ENCODE results near the gene FAM163A. TPM values are rescaled to one million over a fixed set of nuclear protein-coding genes. Genes with fewer than 3 reads are reported as not detected.

The FAM163A gene
- total RNA-seq, 2 donors from 2014 or later = not detected

DNA sequence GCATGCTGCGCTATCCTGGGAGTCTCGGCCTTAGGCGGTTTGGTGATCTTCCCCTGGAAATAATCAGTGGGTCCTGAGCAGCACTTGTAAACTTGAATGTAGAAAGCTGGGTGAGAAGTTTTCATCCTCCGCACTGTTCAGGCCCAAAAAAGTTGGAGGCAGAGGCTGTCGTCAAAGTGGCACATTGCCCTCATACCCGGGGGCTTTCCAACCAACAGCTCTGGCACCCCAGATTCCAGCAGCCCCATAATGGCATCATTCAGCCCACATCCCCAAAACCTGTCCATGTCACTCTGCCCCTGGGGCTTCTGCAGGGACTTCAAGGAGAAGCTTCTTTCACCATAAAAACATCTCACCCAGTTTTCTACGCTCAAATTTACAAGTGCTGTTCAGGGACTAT lies 75.2 kb downstream of the FAM163A start:
- DNase-seq (ENCODE audit: low spot score) (no peak), ATAC-seq (no peak)
- H3K9me3 Mint-ChIP-seq = no peaks in the 10 kb centered on the region
- peaks cover 14 to 15% of the 10 kb centered on the region in 2 donors for H3K4me1 Mint-ChIP-seq (ENCODE audit: low read depth in 2 of 2)
- no peak overlapping the region for H3K27ac Mint-ChIP-seq
- H3K36me3 Mint-ChIP-seq = no peaks in the 10 kb centered on the region
- peaks cover 0 to 13% of the 10 kb centered on the region in 2 donors for H3K27me3 Mint-ChIP-seq
- H3K4me3 Mint-ChIP-seq = no peak overlapping the region

DNA sequence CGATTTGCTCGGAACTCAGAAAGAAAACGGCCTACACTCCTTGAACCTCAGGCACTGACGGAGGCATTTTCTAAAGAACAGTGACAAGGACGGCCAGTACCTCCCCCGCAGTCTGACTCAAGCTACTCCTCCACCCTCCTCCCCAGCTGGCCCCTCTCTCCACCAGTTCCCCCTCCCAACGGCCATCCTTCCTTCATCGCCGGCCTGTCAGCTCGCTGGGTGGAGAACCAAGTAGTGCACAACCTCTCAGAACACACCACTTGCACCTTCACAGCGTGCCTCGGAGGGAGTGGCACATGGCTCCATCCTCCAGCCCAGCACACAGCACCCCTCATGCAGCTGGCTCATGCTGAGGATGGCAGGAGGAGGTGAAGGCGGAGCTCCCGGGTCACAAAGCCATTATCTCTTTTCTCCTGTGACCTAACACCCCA lies 75.7 kb downstream of the FAM163A start:
- no peak overlapping the region for H3K27ac Mint-ChIP-seq

DNA sequence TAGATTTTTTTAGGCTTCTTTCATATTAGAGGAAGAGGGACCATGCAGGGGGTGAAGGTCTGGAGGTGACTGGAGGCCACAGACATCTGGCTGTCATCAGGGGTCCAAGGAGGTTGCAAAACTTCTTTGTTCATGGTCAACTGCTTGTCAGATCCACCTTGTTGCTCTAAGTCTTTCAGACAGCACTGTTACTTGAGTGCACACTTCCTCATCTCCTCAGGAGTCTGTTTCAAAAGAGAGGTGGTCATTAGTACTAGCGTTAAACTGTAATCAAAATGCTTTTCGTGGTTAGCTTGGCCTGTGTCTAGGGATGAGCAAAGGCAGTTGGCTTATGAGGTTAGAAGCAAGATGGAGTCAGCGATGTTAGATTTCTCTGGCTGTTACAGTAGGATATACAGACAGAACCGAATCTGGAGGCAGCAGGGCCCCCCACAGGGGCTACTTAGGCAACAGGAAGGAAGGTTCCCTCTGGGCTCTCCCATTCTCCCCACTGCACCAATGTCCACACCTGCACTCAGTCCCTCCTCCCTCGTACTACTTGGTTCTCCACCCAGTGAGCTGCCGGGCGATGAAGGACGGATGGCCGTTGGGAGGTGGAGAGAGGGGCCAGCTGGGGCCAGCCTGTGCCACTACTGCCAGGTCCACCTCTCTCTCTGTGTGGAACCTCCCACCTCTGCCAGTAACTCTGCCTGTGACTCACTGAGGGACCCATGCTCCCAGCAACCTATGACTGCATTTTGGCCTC lies 77.3 kb downstream of the FAM163A start:
- H3K4me3 Mint-ChIP-seq = no peak overlapping the region
- DNase-seq (ENCODE audit: low spot score) (no peak), ATAC-seq (no peak)
- no peak overlapping the region for H3K27ac Mint-ChIP-seq
- H3K9me3 Mint-ChIP-seq = no peaks in the 10 kb centered on the region
- H3K4me1 Mint-ChIP-seq (ENCODE audit: low read depth in 2 of 2) = peaks cover 3 to 4% of the 10 kb centered on the region in 2 donors
- no peaks in the 10 kb centered on the region for H3K36me3 Mint-ChIP-seq
- peaks cover 0 to 13% of the 10 kb centered on the region in 2 donors for H3K27me3 Mint-ChIP-seq

More for the DNA sequence above, 75.7 kb downstream of the FAM163A start:
- Mint-ChIP-seq H3K36me3 (no peaks in the 10 kb centered on the region), H3K4me3 (no peak overlapping the region), H3K27me3 (peaks cover 0 to 13% of the 10 kb centered on the region in 2 donors), H3K9me3 (no peaks in the 10 kb centered on the region), H3K4me1 (ENCODE audit: low read depth in 2 of 2) (peaks cover 14 to 15% of the 10 kb centered on the region in 2 donors)
- no peak for ATAC-seq
- no peak for DNase-seq (ENCODE audit: low spot score)

DNA sequence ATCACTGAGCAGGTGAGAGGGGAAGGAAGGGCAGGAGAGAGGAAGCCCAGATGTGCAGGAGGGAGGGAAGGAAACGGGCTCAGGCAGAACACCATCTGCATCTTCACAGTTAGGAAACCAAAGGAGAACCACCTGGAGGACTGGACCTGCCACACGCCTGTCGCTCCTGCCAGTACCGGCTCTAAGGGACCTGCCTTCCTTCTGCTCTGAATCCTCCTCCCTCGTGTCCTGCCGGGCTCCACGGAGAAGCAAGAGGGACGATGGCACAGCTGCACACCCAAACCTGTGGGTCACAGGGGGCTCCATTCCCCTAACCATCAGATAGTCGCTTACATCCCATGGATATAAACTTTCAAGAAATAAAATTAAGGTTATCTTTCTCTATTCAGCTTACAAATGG lies 78.4 kb downstream of the FAM163A start:
- no peaks in the 10 kb centered on the region for H3K9me3 Mint-ChIP-seq
- peaks cover under 1 to 5% of the 10 kb centered on the region in 2 donors for H3K27me3 Mint-ChIP-seq
- ATAC-seq (no peak), DNase-seq (ENCODE audit: low spot score) (peak; percentile 28)
- H3K4me1 Mint-ChIP-seq (ENCODE audit: low read depth in 2 of 2) = no peaks in the 10 kb centered on the region
- no peak overlapping the region for H3K27ac Mint-ChIP-seq
- H3K36me3 Mint-ChIP-seq = no peaks in the 10 kb centered on the region
- H3K4me3 Mint-ChIP-seq = no peak overlapping the region

DNA sequence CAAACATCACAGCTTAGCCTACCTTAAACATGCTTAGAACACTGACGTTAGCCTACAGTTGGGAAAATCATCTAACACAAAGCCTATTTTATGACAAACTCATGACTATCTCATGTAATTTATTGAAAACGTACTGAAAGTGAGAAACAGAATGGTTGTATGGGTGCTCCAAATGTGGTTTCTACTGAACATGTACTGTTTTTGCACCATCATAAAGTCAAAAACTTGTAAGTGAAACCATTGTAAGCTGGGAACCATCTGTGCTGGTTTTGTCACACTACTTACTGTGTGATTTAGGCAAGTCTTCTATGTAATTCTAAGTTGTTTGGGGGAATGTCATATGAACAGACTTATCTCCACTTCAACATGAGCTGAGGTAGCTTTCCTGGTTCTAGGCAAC lies 79.0 kb downstream of the FAM163A start:
- no peak for ATAC-seq
- Mint-ChIP-seq H3K27me3 (peaks cover 5 to 6% of the 10 kb centered on the region in 2 donors), H3K27ac (no peak overlapping the region), H3K4me1 (ENCODE audit: low read depth in 2 of 2) (peaks cover 3 to 5% of the 10 kb centered on the region in 2 donors), H3K36me3 (no peaks in the 10 kb centered on the region), H3K4me3 (no peak overlapping the region), H3K9me3 (no peaks in the 10 kb centered on the region)
- DNase-seq (ENCODE audit: low spot score) = no peak

DNA sequence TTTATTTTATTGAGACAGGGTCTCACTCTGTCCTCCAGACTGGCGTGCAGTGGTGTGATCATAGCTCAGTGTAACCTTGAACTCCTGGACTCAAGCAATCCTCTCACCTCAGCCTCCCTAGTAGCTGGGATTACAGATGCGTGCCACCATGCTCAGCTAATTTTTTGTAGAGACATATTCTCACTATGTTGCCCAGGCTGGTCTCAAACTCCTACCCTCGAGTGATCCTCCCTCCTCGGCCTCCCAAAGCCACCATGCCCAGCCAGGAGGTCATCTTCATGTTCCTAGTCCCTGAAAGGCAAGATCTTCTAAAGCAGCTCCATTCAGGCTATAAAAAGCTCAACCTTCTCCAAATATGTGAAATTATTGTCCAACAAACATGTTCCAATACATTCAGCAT lies 80.6 kb downstream of the FAM163A start:
- peaks cover 3 to 5% of the 10 kb centered on the region in 2 donors for H3K4me1 Mint-ChIP-seq (ENCODE audit: low read depth in 2 of 2)
- ATAC-seq = no peak
- H3K27ac Mint-ChIP-seq = no peak overlapping the region
- H3K9me3 Mint-ChIP-seq = no peaks in the 10 kb centered on the region
- no peak overlapping the region for H3K4me3 Mint-ChIP-seq
- no peaks in the 10 kb centered on the region for H3K36me3 Mint-ChIP-seq
- peaks cover 0 to 7% of the 10 kb centered on the region in 2 donors for H3K27me3 Mint-ChIP-seq
- peak; percentile 47 for DNase-seq (ENCODE audit: low spot score)

DNA sequence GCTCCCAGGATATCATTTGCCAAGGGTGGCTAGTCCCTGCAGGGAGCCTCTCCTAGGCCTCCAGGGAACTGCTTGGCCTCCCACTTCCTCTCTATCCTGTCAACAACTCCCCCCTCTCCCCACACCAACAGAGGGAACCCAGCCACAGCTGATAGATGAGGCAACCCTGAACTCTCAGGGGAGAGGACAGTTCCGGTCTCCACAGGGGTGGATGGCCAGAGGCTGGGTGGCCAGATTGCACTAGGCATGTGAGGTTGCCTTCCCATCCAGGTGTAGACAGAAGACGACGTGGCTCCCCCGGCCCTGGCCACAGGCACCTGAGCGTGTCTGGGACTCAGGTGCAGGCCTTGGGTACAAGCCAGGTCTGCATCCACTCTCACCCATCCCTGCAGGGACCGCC lies 81.2 kb downstream of the FAM163A start:
- no peak overlapping the region for H3K4me3 Mint-ChIP-seq
- H3K27ac Mint-ChIP-seq = no peak overlapping the region

DNA sequence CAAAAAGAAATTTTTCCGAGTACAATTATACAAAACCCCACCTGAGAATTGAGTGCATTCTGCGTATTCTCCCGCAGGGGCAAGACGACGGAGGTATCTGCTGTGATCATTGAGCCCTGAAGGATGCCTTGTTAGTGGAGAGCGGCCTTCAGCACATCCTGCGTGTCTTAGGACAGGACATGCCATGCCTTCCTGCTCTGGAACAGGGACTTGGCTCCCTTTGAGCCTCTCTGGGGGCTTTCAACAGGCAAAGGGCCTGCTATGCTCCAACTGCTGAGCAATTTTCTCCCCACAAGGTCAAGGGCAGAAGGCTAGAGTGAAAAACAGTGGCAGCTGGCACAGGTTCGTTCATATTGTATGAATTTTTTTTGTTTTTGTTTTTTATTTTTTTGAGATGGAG lies 82.1 kb downstream of the FAM163A start:
- Mint-ChIP-seq H3K27me3 (peaks cover 0 to 7% of the 10 kb centered on the region in 2 donors), H3K4me3 (no peak overlapping the region), H3K27ac (no peak overlapping the region), H3K36me3 (no peaks in the 10 kb centered on the region), H3K4me1 (ENCODE audit: low read depth in 2 of 2) (peaks cover 3 to 5% of the 10 kb centered on the region in 2 donors), H3K9me3 (no peaks in the 10 kb centered on the region)
- DNase-seq (ENCODE audit: low spot score) = peak; percentile 26
- ATAC-seq = no peak

More for the DNA sequence above, 81.2 kb downstream of the FAM163A start:
- Mint-ChIP-seq H3K36me3 (no peaks in the 10 kb centered on the region), H3K9me3 (no peaks in the 10 kb centered on the region), H3K27me3 (peaks cover 0 to 7% of the 10 kb centered on the region in 2 donors), H3K4me1 (ENCODE audit: low read depth in 2 of 2) (peaks cover 3 to 5% of the 10 kb centered on the region in 2 donors)
- peak; percentile 56 for DNase-seq (ENCODE audit: low spot score)
- peak in 1 of 2 donors; percentile 24 for ATAC-seq

DNA sequence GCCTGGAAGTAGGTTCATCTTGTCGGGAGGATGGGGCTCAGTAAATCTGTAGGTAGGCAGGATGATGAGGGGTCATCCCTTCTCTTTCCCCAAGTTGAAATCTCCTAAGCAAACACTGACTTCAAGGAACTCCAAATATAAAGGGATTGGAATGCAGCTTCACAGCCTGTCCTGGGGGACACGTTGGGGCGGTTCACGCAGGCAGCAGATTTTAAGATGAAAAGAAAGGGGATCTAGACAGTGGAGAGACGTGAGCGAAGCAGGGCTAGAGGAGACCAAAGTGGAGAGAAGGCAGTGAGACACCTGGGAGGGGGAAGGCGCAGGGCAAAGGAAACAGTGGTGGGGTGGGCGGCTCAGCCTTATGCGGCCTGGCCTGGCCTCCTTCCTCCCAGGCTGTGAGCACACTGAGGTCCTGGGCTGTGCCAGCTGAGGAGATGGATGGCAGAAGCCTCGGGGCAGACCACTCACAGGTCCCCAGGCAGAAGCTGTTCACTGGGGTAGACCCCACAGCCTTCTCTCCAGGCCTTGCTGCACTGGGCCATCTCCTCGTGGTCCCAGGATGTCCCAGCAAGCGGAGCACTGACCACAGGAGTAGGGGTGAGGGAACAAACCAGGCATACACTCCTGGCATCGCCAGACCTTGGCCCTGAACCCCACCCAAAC lies 82.8 kb downstream of the FAM163A start:
- peaks cover 0 to 7% of the 10 kb centered on the region in 2 donors for H3K27me3 Mint-ChIP-seq
- ATAC-seq (no peak), DNase-seq (ENCODE audit: low spot score) (peak; percentile 32)
- no peak overlapping the region for H3K4me3 Mint-ChIP-seq
- H3K36me3 Mint-ChIP-seq = no peaks in the 10 kb centered on the region
- H3K9me3 Mint-ChIP-seq = no peaks in the 10 kb centered on the region
- H3K4me1 Mint-ChIP-seq (ENCODE audit: low read depth in 2 of 2) = peaks cover 3 to 7% of the 10 kb centered on the region in 2 donors
- H3K27ac Mint-ChIP-seq = no peak overlapping the region

DNA sequence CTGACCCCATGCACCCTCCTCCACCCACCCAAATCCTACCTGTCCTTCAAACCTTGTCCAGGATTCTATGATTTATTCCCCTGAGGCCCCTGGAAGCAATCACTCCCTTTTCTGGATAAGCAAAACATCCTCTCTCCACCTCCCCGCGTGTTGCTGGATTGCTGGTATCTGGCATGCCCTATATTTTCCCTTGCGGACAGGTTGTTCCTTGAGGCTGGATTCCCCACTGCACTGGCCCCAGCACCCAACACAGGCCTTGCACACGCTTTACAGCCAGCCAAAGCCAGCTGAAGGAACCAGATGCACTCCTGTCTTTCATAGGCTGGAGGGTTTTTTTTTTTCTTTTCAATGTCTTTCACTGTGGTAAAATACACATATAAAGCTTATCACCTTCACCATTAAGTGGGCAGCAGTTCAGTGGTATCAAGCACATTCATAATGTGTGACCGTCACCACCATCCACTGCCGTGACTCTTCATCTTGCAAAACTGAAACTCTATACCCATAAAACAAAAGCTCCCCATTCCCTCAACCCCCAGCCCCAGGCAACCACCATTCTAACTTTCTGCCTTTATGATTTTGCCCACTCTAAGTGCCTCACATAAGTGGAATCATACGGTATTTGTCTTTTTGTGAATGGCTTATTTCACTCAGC lies 83.7 kb downstream of the FAM163A start:
- peak; percentile 39 for DNase-seq (ENCODE audit: low spot score)
- no peak overlapping the region for H3K4me3 Mint-ChIP-seq
- no peaks in the 10 kb centered on the region for H3K9me3 Mint-ChIP-seq
- H3K27ac Mint-ChIP-seq = no peak overlapping the region
- peaks cover 0 to 7% of the 10 kb centered on the region in 2 donors for H3K27me3 Mint-ChIP-seq
- H3K4me1 Mint-ChIP-seq (ENCODE audit: low read depth in 2 of 2) = peaks cover 10 to 15% of the 10 kb centered on the region in 2 donors
- no peaks in the 10 kb centered on the region for H3K36me3 Mint-ChIP-seq
- peak in 1 of 2 donors; percentile 59 for ATAC-seq

DNA sequence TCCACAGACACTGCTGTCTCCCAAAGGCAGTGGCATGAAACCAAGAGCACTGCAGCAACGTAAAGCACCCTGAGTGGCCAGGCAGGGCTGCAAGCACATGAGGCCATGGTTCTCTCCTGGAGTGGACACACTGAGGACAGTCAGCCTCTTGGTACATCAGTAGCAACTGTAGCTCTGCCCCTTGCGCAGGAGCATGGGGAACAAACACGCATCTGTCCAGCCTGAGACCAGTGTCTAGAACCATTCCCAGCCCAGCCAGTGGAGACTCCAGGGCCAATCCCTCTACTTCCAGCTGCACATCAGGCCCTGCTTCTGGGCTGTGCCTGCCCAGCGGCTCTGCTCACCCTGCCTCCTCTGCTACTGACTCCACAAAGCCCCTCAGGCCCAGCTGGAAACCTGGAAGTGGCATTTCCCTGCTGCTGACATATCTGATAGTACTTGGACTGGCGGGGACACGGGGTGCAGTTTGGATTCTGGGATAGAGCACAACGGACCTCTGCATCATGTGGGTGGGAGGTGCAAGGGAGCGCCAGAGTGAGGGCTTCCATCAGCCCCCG lies 85.5 kb downstream of the FAM163A start:
- Mint-ChIP-seq H3K27ac (no peak overlapping the region), H3K4me3 (no peak overlapping the region), H3K27me3 (peaks cover 0 to 7% of the 10 kb centered on the region in 2 donors), H3K36me3 (no peaks in the 10 kb centered on the region), H3K4me1 (ENCODE audit: low read depth in 2 of 2) (peaks cover 10 to 15% of the 10 kb centered on the region in 2 donors), H3K9me3 (no peaks in the 10 kb centered on the region)
- DNase-seq (ENCODE audit: low spot score) (no peak), ATAC-seq (no peak)

DNA sequence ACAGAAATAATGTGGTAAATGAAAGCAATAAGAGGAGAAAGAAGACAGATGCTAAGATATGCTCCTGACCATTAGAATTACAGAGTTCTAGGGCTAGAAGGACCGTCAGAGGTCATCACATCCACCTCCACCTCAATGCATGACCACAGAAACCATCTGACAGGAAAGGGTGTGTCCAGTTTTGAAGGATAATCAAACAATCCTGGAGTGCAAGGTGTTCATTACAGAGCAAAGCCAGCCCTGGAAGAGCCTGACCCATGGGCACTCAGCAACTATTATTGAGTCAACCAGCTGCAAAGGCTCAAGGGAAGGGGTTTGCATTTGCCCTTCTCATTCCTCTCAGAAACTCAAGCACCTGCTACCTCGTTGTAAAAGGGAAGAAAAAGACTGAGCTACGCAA lies 88.1 kb downstream of the FAM163A start:
- Mint-ChIP-seq H3K4me1 (ENCODE audit: low read depth in 2 of 2) (peaks cover 10 to 15% of the 10 kb centered on the region in 2 donors), H3K27ac (no peak overlapping the region), H3K27me3 (peaks cover 0 to 7% of the 10 kb centered on the region in 2 donors), H3K4me3 (no peak overlapping the region), H3K9me3 (no peaks in the 10 kb centered on the region), H3K36me3 (no peaks in the 10 kb centered on the region)
- ATAC-seq (no peak), DNase-seq (ENCODE audit: low spot score) (no peak)

DNA sequence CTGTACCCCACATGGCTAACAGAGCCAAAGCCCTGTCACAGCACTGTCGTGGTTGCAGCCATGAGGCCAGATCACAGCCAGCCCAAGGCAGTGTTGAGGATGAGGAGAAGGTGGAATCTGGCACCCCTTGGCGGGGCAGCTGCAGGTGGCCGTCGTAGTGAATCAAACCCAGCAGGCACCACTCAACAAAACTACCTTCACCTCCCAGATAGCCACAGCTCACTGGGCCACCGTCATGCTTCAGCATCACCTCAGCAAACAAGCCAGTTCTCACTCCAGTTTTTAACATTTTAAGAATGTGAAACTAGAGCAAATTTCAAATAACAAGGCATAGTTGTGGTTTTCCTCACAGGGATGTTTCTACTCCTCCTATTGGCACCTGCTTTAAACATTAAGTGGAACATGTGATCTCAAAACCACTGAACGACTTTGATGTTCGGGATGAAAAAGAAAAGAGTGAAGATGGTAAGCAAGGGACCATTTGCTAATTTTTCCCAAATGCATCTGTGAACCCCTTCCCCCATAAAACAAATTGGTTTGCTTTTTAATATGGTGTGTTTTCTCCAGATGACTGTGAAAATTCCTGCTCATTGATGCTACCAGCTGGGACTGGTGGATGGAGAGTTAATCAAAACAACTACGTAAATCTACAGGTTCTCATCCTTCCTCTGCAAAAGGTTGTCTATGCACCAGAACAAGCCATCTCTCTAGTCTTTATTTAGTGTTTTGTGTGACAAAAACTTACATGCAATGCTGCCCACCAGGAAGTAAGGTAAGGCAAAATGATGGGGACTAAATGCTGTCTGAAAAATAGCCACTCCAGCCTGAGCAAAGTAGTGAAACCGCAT lies 89.0 kb downstream of the FAM163A start:
- ATAC-seq (no peak), DNase-seq (ENCODE audit: low spot score) (no peak)
- Mint-ChIP-seq H3K4me3 (no peak overlapping the region), H3K4me1 (ENCODE audit: low read depth in 2 of 2) (peaks cover 8 to 10% of the 10 kb centered on the region in 2 donors), H3K36me3 (no peaks in the 10 kb centered on the region), H3K27ac (no peak overlapping the region), H3K9me3 (no peaks in the 10 kb centered on the region), H3K27me3 (peaks cover 0 to 1% of the 10 kb centered on the region in 2 donors)

Data from natural killer cell treated with Interleukin-12 subunit alpha and Interleukin-12 subunit beta and Interleukin-15 and Interleukin-18, amount 100 ng/mL, for 72 hours (primary cell).